Bronchial epithelial cell (primary cell): ENCODE data around the gene RASSF10. TPM values are rescaled to one million over a fixed set of nuclear protein-coding genes. Genes with fewer than 3 reads are reported as not detected.

ENCODE experiments used
- DNase-seq: peaks from one replicate; pipeline ENCODE4 v3.0.0-alpha.2; 2010; ENCODE audit warnings: low read depth
- FAIRE-seq: peaks from 2 replicates; lab custom pipeline; 2011; peaks lifted over from hg19 to GRCh38; lab: Jason Lieb, UNC
- H3K27me3 ChIP-seq: 2 replicates; pipeline ENCODE4 v1.5.1; 2011; ENCODE audit warnings: low read length; ENCODE audit not compliant: control insufficient read depth, insufficient read depth
- H3K36me3 ChIP-seq: 2 replicates; pipeline ENCODE4 v1.5.1; 2011; ENCODE audit warnings: low read length; ENCODE audit not compliant: control insufficient read depth, insufficient read depth
- H3K4me3 ChIP-seq: 2 replicates; pipeline ENCODE4 v1.5.1; 2011; ENCODE audit warnings: mild to moderate bottlenecking, low read depth, low read length, control low read depth
- total RNA-seq: library from RNA; depleted of rRNA; stranded (reverse); fragments of >200 nt; gene quantifications from 2 replicates; pipeline ENCODE4 v1.2.1, GENCODE V29; 2014
- TF ChIP-seq, protein P1 (sequence below): IDR thresholded peaks from 2 replicates; pipeline ENCODE4 v1.5.1; 2011; ENCODE audit warnings: mild to moderate bottlenecking, moderate library complexity, low read length, control low read depth, inconsistent platforms; ENCODE audit not compliant: insufficient read depth, severe bottlenecking

Gene RASSF10
- total RNA-seq, 1 donor from 2014 or later: 2.1 TPM

DNA sequence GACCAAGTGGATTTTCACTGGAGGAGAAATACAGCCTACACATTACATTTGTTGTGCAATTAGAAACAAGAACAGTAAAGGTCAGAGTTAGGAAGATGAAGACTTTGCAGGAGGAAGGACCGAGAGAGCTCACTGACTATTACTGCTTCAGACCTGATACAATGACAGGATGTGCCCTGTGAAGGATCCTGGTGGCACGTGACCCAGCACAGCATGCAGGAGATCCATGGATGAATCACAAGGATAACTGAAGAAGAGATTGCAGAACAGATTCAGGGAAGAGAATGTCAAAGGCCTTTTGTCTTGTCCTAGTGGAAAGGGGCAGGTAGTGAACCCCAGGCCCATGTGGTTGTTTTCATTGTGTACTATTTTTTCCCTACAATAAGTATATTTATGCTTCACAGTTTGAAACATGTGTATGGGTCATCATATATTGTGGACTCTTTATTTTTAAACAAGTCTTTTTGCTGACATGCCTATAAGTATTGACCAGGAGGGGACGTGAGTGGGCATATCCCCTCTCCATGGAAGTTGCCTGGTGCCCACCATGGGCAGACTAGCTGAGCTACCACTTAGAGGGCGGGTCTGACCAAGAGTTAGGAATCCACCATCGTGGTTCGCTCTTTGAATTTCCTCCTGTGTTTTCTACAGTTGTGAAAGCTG is 44.3 kb downstream of the RASSF10 start:
- TF ChIP-seq, protein P1, sequence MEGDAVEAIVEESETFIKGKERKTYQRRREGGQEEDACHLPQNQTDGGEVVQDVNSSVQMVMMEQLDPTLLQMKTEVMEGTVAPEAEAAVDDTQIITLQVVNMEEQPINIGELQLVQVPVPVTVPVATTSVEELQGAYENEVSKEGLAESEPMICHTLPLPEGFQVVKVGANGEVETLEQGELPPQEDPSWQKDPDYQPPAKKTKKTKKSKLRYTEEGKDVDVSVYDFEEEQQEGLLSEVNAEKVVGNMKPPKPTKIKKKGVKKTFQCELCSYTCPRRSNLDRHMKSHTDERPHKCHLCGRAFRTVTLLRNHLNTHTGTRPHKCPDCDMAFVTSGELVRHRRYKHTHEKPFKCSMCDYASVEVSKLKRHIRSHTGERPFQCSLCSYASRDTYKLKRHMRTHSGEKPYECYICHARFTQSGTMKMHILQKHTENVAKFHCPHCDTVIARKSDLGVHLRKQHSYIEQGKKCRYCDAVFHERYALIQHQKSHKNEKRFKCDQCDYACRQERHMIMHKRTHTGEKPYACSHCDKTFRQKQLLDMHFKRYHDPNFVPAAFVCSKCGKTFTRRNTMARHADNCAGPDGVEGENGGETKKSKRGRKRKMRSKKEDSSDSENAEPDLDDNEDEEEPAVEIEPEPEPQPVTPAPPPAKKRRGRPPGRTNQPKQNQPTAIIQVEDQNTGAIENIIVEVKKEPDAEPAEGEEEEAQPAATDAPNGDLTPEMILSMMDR: no peak
- Histone ChIP-seq H3K36me3 (no peaks in the 10 kb centered on the region), H3K27me3 (no peaks in the 10 kb centered on the region), H3K4me3 (no peak overlapping the region)
- FAIRE-seq (no peak), DNase-seq (no peak)

DNA sequence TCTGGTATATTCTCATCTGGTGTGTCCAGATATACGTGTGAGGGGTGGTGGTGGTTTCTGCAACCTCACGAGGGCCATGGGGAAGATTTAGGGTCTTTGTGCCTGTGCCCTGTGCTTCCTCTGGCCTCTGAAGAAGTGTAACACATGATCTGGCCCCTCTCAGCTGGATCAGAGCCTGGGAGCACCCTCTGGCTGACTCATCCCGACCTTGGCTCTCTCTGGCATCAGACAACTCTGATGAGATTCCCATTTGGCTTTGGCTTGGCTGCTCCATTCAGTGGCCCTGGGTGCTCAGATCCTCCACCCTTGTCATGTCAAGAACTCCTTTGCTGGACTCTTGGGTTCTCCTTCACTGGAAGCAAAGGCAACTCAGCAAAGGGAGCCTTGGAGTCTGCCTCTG is 45.2 kb downstream of the RASSF10 start:
- TF ChIP-seq, protein P1: no peak
- no peak for FAIRE-seq
- Histone ChIP-seq H3K36me3 (no peaks in the 10 kb centered on the region), H3K27me3 (no peaks in the 10 kb centered on the region), H3K4me3 (no peak overlapping the region)
- DNase-seq: no peak

DNA sequence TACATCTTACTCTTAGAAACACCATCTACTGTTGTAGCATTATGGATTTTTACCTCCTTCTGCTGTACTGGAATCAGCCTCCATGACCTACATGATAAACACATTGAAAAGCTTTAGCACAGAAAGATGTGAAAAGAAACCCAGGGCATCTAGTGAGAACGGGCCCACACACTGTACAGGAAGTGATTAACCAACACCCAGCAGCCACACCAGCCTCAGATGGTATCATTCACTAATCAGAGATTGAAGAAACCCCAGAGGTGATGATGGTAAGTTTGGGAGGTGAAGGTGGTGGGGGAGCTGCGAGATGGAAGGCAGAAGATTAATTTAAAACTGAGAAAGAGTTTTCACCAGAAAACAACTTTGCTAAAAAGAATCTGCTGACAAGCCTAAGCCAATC is 46.1 kb downstream of the RASSF10 start:
- no peak overlapping the region for H3K4me3 ChIP-seq
- H3K27me3 ChIP-seq: no peaks in the 10 kb centered on the region
- DNase-seq (no peak), FAIRE-seq (no peak)
- H3K36me3 ChIP-seq: no peaks in the 10 kb centered on the region
- TF ChIP-seq, protein P1: no peak

DNA sequence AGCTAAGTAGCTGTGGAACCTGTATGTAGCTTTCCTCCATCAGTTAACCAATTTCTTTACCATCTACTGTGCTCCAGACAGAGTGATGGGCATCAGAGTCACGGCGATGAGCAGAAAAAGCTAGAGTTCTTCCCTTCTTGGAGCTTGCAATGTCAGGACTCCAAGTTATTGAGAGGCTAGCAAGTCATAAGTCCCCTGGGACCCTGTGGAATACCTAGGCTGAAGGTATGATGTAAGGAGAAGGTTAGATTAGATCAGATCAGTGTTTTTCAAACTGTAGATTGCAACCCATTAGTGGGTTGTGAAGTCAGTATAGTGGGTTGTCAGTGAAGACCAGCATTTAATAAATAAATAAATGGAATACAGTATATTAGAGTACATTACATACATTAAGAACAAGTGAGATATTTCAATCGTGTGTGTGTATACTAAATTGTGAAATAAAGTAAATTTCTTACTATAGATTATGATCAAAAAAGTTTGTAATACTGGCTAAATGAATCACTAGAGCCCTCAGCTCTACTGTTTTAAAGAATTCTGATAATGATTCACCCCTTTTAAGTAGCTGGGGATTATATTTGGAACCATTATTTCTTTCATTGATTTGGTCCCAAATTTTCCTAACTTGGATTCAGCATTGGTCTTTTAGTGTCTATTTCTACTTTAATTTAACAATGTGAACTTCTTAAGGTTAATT is 52.3 kb downstream of the RASSF10 start:
- TF ChIP-seq, protein P1: no peak
- Histone ChIP-seq H3K27me3 (no peaks in the 10 kb centered on the region), H3K4me3 (no peak overlapping the region), H3K36me3 (no peaks in the 10 kb centered on the region)
- no peak for FAIRE-seq
- no peak for DNase-seq
